HFF-Myc (cell line): Measurements from ENCODE around the gene TBX4.

ENCODE experiments used
- DNase-seq: peaks from one replicate; pipeline ENCODE4 v3.0.0-alpha.2; 2011; ENCODE audit warnings: low read depth; ENCODE audit errors: extremely low read depth
- H3K4me3 ChIP-seq: replicated peaks from 2 replicates; pipeline ENCODE4 v1.5.1; 2011; ENCODE audit warnings: low read depth, mild to moderate bottlenecking, control low read depth, low read length
- TF ChIP-seq, protein P1 (sequence below): IDR thresholded peaks from 2 replicates; pipeline ENCODE4 v1.5.1; 2012; ENCODE audit warnings: mild to moderate bottlenecking, low read depth, low read length, control low read depth; ENCODE audit errors: missing control alignments

Gene TBX4

DNA sequence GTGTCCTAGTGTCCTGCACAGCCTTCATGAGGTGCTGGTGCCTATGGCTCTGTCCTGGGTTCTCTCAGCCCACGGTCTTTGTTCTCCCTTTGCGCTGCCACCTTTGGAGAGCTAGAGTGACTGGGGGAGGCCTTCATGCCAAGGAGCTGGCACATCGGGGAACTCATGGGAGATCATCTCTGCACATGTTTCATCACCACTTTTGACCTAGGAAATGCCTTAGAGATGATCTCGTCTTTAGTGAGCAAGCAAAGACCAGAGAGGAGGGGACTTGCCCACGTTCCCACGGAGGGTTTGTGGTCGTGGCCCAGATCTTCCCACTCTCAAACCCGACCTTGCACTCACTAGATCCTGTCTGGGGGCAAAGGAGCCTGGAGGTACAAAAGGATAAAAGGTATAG lies 23.5 kb downstream of the TBX4 start:
- TF ChIP-seq, protein P1, sequence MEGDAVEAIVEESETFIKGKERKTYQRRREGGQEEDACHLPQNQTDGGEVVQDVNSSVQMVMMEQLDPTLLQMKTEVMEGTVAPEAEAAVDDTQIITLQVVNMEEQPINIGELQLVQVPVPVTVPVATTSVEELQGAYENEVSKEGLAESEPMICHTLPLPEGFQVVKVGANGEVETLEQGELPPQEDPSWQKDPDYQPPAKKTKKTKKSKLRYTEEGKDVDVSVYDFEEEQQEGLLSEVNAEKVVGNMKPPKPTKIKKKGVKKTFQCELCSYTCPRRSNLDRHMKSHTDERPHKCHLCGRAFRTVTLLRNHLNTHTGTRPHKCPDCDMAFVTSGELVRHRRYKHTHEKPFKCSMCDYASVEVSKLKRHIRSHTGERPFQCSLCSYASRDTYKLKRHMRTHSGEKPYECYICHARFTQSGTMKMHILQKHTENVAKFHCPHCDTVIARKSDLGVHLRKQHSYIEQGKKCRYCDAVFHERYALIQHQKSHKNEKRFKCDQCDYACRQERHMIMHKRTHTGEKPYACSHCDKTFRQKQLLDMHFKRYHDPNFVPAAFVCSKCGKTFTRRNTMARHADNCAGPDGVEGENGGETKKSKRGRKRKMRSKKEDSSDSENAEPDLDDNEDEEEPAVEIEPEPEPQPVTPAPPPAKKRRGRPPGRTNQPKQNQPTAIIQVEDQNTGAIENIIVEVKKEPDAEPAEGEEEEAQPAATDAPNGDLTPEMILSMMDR = no peak
- no peak for DNase-seq

DNA sequence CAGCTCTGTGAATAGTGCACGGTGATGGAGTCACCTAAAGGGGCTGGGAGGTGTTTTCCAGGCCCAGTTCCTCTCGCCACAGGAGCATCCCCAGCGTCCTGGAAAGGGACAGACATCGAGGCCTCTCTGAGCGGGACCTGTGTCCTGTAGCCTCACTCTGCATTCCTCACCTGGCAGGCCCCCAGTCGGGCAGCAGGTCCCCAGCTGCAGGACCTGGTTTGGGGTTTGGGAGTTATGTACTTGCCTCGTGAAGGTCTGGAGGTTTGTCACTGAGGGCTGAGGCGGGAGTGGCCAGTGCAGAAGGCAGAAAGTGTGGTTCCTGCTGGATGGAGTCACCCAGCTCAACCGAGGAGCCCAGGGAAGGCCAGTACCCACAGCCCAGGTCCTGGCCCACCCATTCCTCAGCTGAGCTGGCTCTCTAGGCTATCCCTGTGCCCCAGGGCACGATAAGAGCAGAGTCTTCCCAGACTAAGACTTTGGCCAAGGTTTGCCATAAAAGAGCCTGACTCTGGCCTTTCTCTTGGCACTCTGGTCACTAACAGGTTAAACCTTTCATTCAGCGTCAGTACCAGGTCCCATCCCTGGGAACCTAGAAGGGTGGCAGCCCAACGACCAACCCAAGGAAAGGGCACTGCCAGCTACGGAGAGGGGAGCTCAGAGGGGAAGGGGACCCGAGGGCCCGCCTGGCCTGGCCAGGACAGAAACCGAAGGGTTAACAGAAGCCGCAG lies 24.4 kb downstream of the TBX4 start:
- TF ChIP-seq, protein P1 = no peak
- no peak for DNase-seq
- H3K4me3 ChIP-seq = no peak overlapping the region

More for the DNA sequence above, 23.5 kb downstream of the TBX4 start:
- H3K4me3 ChIP-seq = no peak overlapping the region

DNA sequence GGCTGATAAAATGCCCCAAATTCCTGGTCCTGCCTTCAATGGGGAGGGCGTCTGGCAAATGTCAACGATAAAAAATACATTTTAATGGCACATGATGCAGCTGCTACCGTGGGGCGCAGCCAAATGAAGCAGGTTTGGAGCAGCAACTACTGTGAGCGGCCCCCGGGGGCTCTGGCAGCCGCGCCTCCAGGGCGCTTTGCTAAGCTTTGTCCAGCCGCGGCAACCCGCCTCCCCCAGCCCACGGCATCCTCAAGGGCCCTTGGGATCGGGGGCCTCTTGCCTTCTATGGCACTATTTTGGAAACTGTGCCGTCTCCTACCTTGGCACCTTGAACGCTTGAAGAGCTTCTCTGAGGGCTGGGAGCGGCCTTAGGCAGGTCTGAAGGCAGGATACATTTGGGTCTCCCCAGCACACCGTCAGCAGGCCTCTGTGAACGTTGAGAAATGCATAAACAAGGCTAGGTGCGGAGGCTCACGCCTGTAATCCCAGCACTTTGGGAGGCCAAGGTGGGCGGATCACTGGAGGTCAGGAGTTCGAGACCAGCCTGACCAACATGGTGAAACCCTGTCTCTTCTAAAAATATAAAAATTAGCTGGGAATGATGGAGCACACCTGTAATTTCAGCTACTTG lies 25.1 kb downstream of the TBX4 start:
- no peak for DNase-seq
- H3K4me3 ChIP-seq = no peak overlapping the region
- TF ChIP-seq, protein P1 = no peak

DNA sequence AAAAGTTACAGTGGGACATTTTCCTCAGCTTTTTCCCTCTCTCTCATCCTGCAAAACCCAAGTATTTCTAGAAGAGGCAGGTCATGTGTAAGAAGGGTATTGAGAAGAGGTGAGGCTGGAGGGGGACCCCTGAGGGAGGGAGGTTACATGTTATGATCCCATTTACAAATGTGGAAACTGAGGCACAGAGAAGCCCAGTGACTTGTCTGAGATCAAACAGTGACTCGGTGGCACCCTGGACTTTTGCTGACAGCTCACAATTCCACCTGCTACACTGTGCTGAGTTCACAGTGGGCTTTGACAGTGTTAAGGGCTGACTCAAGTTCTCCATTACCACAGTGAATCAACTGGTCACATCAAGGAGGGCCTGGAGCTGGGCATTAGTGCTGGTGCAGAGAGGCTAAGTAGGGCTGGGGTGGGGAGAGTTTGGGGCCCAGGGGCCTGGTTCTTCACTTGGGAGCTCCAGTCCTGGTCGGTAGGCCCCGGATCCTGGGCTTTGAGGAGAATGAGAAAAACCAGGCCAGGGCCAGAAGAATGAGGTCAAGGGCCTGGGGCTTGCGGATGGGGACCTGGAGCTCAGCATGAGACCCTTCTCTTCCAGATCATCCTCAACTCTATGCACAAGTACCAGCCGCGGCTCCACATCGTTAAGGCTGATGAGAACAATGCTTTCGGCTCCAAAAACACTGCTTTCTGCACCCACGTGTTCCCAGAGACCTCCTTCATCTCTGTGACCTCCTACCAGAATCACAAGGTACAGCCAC lies 26.0 kb downstream of the TBX4 start:
- TF ChIP-seq, protein P1 = no peak

DNA sequence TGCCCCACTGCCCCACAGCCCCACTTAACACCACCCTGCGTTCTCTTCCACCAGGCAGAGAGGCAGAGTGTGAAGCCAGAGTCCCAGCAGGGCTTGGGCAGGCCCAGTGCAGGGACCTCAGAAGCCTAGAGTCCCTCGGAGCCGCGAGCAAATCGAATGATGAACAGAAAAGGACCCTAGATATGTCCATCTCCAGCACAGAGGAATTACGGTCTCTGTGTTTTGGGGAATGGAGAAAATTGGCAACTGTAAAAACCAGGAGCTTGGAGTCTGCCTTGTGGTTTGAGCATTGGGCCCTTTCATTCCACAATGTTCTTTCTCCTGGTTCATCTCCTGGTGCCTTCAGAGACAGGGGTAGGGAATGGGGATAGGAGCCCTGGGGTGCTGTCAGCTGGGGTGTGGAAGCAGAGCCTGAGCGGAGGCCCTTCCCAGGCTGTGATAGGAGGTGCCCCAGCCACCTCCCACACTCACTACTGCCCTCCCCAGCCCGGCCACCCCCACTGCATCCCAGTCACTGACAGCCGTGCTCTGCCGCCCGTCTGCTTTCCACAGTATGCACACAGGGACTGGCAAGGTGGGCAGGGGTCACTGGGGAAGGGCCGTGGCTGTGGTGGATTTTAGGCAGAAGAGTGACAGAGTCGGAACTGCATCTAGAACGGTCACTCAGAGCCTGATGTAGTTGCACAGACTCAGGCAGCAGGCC lies 26.7 kb downstream of the TBX4 start:
- H3K4me3 ChIP-seq = no peak overlapping the region
- TF ChIP-seq, protein P1 = no peak
- DNase-seq = no peak

More for the DNA sequence above, 26.0 kb downstream of the TBX4 start:
- no peak overlapping the region for H3K4me3 ChIP-seq
- no peak for DNase-seq
